ENCODE measurements around the gene ZNF101. TPM values are rescaled to one million over a fixed set of nuclear protein-coding genes. Genes with fewer than 3 reads are reported as not detected.

ZNF101 gene
- total RNA-seq, 1 experiment from 2014 or later = 14.5 TPM

- ChIA-PET POLR2A (ENCODE audit: low non-redundant PET) (no interaction called here), CTCF (no interaction called here)
- DNase-seq (ENCODE audit: low spot score) = no peak
- Histone ChIP-seq H3K27me3 (replicated peaks; ENCODE audit: insufficient read depth, low read depth, low read length, poor library complexity) (no peaks in the 10 kb centered on the region), H3K4me3 (ENCODE audit: low read depth, low read length, poor library complexity, severe bottlenecking) (no peak overlapping the region), H3K27ac (ENCODE audit: low read depth, low read length, poor library complexity, severe bottlenecking) (no peak overlapping the region), H3K36me3 (ENCODE audit: insufficient read depth, low read length, poor library complexity, severe bottlenecking) (peaks cover 5% of the 10 kb centered on the region), H3K9me3 (ENCODE audit: low read depth, low read length, poor library complexity, severe bottlenecking) (peaks cover 34% of the 10 kb centered on the region), H3K4me1 (ENCODE audit: insufficient read depth, low read length, poor library complexity, severe bottlenecking) (no peaks in the 10 kb centered on the region)
- intact Hi-C loops (cut with micrococcal nuclease; ENCODE audit: unreplicated experiment) = no loop called here
- BruUV-seq (replicated peaks) = no TSS peak
- TF ChIP-seq, protein P1, sequence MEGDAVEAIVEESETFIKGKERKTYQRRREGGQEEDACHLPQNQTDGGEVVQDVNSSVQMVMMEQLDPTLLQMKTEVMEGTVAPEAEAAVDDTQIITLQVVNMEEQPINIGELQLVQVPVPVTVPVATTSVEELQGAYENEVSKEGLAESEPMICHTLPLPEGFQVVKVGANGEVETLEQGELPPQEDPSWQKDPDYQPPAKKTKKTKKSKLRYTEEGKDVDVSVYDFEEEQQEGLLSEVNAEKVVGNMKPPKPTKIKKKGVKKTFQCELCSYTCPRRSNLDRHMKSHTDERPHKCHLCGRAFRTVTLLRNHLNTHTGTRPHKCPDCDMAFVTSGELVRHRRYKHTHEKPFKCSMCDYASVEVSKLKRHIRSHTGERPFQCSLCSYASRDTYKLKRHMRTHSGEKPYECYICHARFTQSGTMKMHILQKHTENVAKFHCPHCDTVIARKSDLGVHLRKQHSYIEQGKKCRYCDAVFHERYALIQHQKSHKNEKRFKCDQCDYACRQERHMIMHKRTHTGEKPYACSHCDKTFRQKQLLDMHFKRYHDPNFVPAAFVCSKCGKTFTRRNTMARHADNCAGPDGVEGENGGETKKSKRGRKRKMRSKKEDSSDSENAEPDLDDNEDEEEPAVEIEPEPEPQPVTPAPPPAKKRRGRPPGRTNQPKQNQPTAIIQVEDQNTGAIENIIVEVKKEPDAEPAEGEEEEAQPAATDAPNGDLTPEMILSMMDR (conservative IDR thresholded peaks at IDR 0.05; ENCODE audit: low read depth, low read length) = no peak
- no peak for TF ChIP-seq EZH2 (IDR thresholded peaks at IDR 0.05; ENCODE audit: borderline replicate concordance, low read depth, low read length, poor library complexity, severe bottlenecking)
These were observed 36.2 kb downstream of the ZNF101 start for GRCh38 chr19:19704836-19705235.

GRCh38 chr19:19710506-19710905 lies 41.9 kb downstream of the ZNF101 start:
- Histone ChIP-seq H3K9me3 (ENCODE audit: low read depth, low read length, poor library complexity, severe bottlenecking) (peaks cover 84% of the 10 kb centered on the region), H3K27me3 (replicated peaks; ENCODE audit: insufficient read depth, low read depth, low read length, poor library complexity) (no peaks in the 10 kb centered on the region), H3K4me3 (ENCODE audit: low read depth, low read length, poor library complexity, severe bottlenecking) (no peak overlapping the region), H3K4me1 (ENCODE audit: insufficient read depth, low read length, poor library complexity, severe bottlenecking) (no peaks in the 10 kb centered on the region), H3K36me3 (ENCODE audit: insufficient read depth, low read length, poor library complexity, severe bottlenecking) (peaks cover 45% of the 10 kb centered on the region), H3K27ac (ENCODE audit: low read depth, low read length, poor library complexity, severe bottlenecking) (no peak overlapping the region)
- no peak for TF ChIP-seq EZH2 (IDR thresholded peaks at IDR 0.05; ENCODE audit: borderline replicate concordance, low read depth, low read length, poor library complexity, severe bottlenecking)
- TF ChIP-seq, protein P1 (conservative IDR thresholded peaks at IDR 0.05; ENCODE audit: low read depth, low read length) = no peak
- ChIA-PET CTCF (no interaction called here), POLR2A (ENCODE audit: low non-redundant PET) (no interaction called here)
- DNase-seq (ENCODE audit: low spot score) = no peak
- intact Hi-C loops (cut with micrococcal nuclease; ENCODE audit: unreplicated experiment) = no loop called here
- BruUV-seq (replicated peaks) = no TSS peak

DNA sequence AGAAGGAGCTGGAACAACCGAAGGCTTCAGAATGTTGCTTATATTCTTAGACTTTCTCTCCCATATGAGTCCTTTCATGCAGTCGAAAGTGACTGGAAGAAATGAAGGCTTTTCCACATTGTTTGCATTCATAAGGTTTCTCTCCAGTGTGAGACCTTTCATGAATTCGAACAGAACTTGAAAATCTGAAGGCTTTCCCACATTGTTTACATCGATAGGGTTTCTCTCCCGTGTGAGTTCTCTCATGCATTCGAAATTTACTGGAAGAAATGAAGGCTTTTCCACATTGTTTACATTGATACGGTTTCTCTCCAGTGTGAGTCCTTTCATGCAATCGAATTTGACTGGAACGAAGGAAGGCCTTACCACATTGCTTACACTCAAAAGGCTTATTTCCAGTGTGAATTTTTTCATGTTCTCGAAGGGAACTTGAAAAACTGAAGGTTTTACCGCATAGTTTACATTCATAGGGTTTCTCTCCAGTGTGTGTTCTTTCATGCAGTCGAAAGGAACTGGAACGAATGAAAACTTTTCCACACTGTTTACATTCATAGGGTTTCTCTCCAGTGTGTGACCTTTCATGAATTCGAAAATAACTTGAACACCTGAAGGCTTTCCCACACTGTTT lies 42.8 kb downstream of the ZNF101 start:
- Histone ChIP-seq H3K36me3 (ENCODE audit: insufficient read depth, low read length, poor library complexity, severe bottlenecking) (peaks cover 45% of the 10 kb centered on the region), H3K27ac (ENCODE audit: low read depth, low read length, poor library complexity, severe bottlenecking) (no peak overlapping the region), H3K9me3 (ENCODE audit: low read depth, low read length, poor library complexity, severe bottlenecking) (peaks cover 87% of the 10 kb centered on the region), H3K27me3 (replicated peaks; ENCODE audit: insufficient read depth, low read depth, low read length, poor library complexity) (no peaks in the 10 kb centered on the region), H3K4me1 (ENCODE audit: insufficient read depth, low read length, poor library complexity, severe bottlenecking) (no peaks in the 10 kb centered on the region), H3K4me3 (ENCODE audit: low read depth, low read length, poor library complexity, severe bottlenecking) (no peak overlapping the region)
- intact Hi-C loops (cut with micrococcal nuclease; ENCODE audit: unreplicated experiment) = no loop called here
- no peak for TF ChIP-seq EZH2 (IDR thresholded peaks at IDR 0.05; ENCODE audit: borderline replicate concordance, low read depth, low read length, poor library complexity, severe bottlenecking)
- TF ChIP-seq, protein P1 (conservative IDR thresholded peaks at IDR 0.05; ENCODE audit: low read depth, low read length) = no peak
- POLR2A ChIA-PET (ENCODE audit: low non-redundant PET) = no interaction called here
- BruUV-seq (replicated peaks) = TSS peak; percentile 12
- CTCF ChIA-PET = no interaction called here
- no peak for DNase-seq (ENCODE audit: low spot score)

All from A673 (cell line).